NOMO-1 (cell line): ENCODE measurements around the gene UQCRQ.
"Not testable (repeated sequence)": the region's sequence is repeated elsewhere in the genome, so short reads cannot be mapped to it uniquely, and the experiment has no call there.

ENCODE experiments used
- DNase-seq, 2 experiments: peaks; one replicate each; lab custom pipeline; 2025; ENCODE audit not compliant: unreplicated experiment in 2 of 2; lab: John Stamatoyannopoulos, UW

UQCRQ gene

GRCh38 chr5:132831095-132831860 is 35.2 kb upstream of the UQCRQ start:
- no peak for DNase-seq

- no peak for DNase-seq
Measured at GRCh38 chr5:132832612-132833011, 33.8 kb upstream of the UQCRQ start.

GRCh38 chr5:132834057-132834456 is 32.4 kb upstream of the UQCRQ start:
- DNase-seq: no peak

- DNase-seq: no peak
Measured at GRCh38 chr5:132836852-132837251, 29.6 kb upstream of the UQCRQ start.

- no peak for DNase-seq
Measured at GRCh38 chr5:132837868-132838267, 28.6 kb upstream of the UQCRQ start.

GRCh38 chr5:132838516-132839282 is 27.7 kb upstream of the UQCRQ start:
- no peak for DNase-seq

GRCh38 chr5:132839426-132840301 is 26.8 kb upstream of the UQCRQ start:
- peak in 1 of 2 experiments; percentile 25 for DNase-seq

GRCh38 chr5:132840313-132840712 is 26.1 kb upstream of the UQCRQ start:
- no peak for DNase-seq

GRCh38 chr5:132840896-132841295 is 25.5 kb upstream of the UQCRQ start:
- no peak for DNase-seq

- no peak for DNase-seq
Measured at GRCh38 chr5:132841305-132841704, 25.1 kb upstream of the UQCRQ start.

GRCh38 chr5:132848270-132848669 is 18.2 kb upstream of the UQCRQ start:
- no peak for DNase-seq

- no peak for DNase-seq
Measured at GRCh38 chr5:132849347-132849746, 17.1 kb upstream of the UQCRQ start.

- no peak for DNase-seq
Measured at GRCh38 chr5:132850066-132850465, 16.4 kb upstream of the UQCRQ start.

GRCh38 chr5:132853323-132853722 is 13.1 kb upstream of the UQCRQ start:
- no peak for DNase-seq

GRCh38 chr5:132853790-132854189 is 12.7 kb upstream of the UQCRQ start:
- DNase-seq: peak in 1 of 2 experiments; percentile 3

- DNase-seq: no peak
Measured at GRCh38 chr5:132854301-132854700, 12.1 kb upstream of the UQCRQ start.

GRCh38 chr5:132854992-132855391 is 11.4 kb upstream of the UQCRQ start:
- not testable (repeated sequence) for DNase-seq

- DNase-seq: no peak
Measured at GRCh38 chr5:132856011-132856410, 10.4 kb upstream of the UQCRQ start.

- DNase-seq: no peak
Measured at GRCh38 chr5:132859889-132860437, 6.5 kb upstream of the UQCRQ start.

GRCh38 chr5:132860742-132861141 is 5.7 kb upstream of the UQCRQ start:
- DNase-seq: no peak
